Stimulated activated naive CD8-positive, alpha-beta T cell treated with anti-CD3 and anti-CD28 coated beads, Interleukin-15, Interleukin-2, amounts not matched to agents 100 U/mL and 50 U/mL, for 24 hours (primary cell): Measurements from ENCODE around the gene GBX1.
A peak's percentile ranks its signal among the peaks of the same experiment; 100 is the strongest.

Experiments
- ATAC-seq: fragments of 150-1000 bp; cut with Tn5 transposase; one replicate; pipeline ENCODE4 v1.10.0; 2021
- DNase-seq: peaks from one replicate; pipeline ENCODE4 v3.0.0; 2021

The GBX1 gene

DNA sequence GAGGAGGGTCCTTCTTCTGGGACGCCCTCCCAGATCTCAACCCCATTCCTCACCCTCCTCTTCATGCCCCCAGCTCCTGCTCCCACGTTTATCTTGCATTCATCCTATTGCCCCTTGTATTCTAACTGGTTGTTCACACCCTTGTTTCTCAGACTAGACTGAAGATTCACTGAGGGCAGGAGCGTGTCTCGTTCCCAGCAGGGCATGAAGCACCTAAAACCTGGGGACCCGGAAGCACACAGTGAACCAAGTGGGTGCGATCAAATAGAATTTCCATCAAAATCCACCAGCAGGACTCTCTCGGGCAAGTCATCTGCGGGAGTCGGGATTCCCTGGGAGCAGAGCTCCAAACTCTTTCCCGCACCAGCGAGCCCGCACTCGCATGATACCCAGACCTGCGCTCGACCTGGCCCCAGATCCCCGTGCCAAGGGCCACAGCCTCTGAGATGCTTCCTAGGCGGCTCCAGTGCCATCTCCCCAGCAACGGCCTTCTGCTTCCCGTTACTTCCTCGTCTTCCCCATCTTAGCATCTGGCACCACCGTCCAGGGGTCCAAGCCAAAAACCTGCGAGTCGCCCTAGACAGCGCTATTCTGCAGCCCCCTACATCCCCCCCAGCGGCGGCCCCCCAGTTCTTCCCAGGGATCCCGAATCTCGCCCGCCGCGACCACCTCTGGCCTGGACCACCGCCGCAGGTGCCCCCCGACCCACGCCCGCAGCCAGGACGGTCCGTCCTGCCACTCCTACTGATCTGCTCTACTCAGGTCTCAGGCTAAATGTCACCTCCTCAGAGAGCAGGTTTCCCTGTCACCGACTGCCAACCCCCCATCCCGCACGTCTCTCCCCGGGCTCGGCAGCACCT is 6.1 kb upstream of the GBX1 start:
- ATAC-seq (no peak), DNase-seq (no peak)

DNA sequence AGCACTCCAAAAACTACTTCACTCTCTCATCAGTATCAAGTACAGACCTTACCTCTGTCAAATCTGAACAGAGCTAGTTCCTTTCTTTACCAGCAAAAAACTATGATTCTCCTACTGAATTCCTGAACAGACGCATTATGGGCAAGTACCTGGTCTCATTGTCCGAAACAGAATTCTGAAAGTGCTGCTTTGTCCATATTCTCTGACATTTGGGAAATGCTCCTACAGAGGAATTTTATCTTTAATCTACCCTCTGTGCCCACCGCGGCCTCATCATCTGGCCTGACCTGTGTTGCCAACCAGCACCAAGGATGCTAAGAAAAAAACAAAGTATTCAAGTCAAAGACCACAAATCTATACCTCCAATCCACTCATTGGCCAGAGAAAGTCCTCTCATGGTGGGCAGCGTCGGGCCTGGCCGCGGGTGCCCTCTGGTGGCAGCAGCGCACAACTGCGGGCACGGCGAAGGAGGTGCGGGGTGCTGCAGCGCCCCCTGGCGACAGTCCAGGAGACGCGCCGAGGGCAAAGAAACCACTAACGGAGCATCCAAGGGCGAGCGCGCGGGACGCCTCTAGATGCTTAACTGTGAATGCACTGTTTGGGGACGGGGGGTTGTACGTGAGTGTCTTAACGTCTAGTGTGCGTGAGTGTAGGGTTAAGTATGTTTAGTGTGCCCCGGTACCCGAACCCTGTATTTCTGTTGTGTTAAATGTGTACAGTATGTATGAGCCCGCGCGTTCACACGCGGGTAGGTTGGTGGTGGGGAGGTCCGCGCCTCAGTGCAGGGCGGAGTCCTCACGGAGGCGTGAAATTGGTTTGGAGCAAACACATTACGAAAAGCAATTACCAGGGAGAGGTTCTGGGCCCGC is 5.0 kb upstream of the GBX1 start:
- ATAC-seq (peak; percentile 77), DNase-seq (peak; percentile 87)

DNA sequence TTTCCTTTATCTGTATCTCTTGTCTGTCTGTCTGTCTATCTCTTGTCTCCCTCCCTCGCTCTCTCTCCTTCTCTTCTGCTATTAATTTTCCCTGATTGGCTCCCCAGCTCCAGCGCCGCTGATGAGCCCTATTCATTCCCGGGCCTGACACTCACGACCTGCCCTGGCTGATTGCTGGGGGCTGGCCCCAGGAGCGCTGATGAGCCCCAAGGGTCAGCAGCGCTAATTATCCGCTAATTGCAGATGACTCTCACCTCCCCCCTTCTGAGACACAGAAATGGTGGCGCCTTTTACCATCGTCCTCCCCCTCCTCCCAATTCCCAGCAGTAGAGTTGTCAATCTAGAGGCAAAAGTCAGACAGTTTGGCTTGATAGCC is 1.3 kb upstream of the GBX1 start:
- ATAC-seq (no peak), DNase-seq (no peak)

DNA sequence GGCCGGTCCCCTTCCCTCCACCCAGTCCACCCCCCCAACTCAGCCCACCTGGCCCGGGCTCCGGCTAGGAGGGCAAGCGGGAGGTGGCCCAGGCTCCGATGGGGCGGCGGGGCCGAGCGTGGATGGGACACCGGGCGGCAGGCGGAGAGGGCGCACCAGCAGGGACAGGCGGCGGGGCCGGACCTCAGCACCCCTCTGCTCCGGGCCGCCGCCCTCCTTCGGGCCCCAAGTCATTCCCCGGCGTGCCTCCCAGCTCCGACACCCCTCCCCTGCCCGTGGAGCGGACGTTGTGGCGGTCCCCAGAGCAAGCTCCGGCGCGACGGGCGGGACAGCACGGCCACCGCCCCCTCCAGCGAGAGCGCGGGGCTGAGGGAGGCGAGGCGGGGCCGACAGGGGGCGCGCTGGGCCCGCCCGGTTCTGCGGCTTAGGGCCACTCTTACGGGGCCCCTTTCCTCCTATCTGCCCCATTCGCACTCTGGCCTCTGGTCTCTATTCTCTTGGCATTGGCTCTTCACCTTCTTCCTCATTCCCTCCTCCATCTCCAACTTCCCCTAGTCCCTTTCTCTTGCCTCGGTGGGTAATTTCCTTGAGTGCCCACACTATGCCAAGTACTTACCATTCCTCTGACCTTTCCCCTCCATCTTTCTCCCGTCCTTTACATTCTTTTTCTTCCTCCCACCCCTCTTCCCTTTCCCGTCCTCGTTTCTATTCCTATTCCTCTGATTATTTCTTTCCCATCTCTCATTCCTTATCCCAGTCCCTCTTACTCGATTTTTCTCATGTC is 701 bp upstream of the GBX1 start:
- peak; percentile 82 for ATAC-seq
- DNase-seq: peak; percentile 78

DNA sequence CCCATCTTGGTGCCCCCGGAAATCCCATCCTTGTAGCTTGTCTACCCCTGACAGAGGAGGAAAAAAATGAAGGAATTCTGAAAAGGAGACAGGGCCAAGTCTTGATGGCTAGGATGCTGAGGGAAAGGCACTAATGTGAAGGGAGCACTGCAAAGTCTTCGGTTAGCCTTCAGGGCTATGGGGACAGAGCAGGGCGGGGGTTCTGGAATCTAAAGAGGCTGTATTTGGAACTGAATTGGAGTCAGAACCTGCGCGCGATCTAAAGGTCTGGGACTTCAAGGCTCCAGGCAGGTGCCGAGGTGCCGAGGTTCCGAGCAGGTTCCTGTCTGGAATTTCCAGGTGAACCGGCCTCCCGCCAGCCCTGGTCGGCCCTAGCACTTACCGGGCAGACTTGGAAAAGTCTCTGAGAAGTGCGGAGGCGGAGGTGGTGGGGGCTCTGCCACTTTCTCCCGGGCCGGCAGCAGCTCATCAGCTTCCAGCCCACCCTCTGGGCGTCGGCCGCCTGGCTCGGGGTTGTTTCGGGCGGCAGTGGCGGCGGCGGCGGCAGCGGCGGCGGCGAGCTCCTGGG is 781 bp downstream of the GBX1 start:
- DNase-seq (no peak), ATAC-seq (no peak)

DNA sequence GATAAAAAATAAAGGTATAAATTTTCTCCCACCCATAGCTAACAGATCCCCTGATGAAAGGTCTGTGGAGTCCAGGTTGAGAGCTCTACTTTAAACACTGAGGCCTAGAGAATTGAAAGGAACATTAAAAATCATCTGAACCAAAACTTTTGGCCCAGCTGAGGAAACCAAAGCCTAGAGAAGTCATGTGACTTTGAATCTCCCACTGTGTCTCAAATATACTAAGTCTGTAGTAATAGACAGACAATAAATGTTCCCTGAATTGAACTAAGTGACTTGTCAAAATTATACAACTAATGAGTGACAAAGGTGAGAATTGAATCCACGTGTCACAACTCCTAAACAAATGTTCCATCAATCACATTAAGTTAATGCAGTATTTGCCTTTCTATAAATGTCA is 5.7 kb downstream of the GBX1 start:
- ATAC-seq: no peak

DNA sequence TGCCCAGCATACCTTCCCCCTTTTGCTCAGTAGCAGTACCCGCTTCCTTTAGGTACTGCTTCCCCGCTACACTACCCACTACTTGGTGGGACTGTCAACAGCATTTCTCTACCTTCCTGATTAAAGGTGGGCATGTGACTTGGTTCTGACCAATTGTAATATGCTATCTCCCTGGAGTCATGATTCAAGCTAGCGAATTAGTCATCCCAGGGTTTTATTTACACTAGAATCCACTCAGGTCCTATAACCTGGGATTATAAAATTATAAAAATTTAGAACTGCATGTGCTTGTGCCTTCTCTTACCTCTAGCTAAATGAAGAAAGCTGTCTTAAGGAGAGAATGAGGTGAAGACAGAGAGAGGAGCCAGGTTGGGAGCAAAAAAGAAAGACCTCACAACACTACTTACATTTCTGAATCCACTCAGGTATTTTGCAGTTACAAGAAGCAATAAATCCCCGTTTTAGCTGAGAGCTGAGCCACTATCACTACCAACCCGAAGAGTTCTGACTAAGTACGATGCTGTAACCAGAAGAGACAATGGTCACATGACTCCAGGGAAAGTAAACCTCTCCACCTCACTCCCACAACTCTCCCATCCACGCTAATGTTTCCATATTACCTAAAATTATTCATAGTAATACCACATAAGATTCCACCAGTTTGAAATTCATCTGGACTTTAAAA is 9.7 kb downstream of the GBX1 start:
- ATAC-seq: no peak
- no peak for DNase-seq

More for the DNA sequence above, 5.7 kb downstream of the GBX1 start:
- DNase-seq: no peak

DNA sequence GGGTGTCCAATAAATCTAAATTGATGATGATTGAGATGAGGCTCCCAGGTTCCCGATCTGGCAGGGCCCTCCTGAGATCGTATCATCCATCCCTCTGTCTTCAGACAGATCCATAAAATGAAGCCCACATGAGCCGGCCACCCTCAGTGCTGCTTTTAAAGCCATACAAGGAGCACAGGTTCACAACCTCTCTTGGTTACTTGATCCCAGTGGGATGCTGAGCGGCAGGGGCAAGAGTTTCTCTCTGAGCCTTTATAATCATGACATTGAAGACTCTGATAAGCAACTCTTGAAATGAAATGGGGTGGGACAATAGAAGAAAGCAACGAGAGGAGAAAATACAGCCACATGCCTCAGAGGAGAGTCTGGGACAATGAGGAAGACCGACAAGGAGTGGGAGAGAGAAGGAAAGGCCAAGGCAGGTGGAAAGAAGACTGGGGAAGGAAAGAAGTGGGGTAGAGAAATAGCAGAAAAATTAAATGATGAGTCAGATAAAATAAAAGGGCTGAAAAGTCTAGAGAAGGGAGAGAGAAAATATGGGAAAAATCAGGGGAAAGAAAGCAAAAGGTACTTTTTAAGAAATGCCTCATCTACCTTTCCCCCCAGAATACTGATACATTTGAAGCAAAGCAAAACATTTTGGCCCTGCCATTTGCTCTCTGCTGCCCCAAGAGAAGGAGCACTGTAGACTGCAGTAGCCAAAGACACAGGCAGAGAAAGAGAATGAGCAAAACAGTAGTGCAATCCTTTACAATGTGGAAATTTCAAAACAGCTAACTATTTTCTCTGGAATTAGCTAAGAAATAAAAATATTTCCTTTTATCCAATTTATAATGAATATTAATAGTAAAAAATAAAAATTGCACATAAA is 14.6 kb downstream of the GBX1 start:
- no peak for DNase-seq
- ATAC-seq: no peak

DNA sequence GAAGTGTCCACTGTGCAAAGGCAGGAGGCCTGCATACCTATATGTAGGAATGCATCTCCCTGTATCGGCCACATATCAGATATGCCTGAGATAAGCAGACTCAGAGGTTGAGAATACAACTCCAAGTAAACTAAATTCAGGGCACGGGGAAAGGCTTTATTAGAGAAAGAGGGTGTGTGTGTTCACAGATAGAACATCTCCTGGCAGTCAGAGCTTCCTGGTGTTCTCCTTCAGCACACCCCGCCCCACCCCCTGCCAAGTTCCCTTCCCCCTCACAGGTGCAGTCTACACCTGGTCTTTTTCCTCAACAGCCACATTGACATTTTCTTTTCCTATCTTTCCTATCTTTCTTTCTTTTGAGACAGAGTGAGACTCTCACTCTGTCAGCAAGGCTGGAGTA is 17.1 kb downstream of the GBX1 start:
- ATAC-seq (no peak), DNase-seq (no peak)

DNA sequence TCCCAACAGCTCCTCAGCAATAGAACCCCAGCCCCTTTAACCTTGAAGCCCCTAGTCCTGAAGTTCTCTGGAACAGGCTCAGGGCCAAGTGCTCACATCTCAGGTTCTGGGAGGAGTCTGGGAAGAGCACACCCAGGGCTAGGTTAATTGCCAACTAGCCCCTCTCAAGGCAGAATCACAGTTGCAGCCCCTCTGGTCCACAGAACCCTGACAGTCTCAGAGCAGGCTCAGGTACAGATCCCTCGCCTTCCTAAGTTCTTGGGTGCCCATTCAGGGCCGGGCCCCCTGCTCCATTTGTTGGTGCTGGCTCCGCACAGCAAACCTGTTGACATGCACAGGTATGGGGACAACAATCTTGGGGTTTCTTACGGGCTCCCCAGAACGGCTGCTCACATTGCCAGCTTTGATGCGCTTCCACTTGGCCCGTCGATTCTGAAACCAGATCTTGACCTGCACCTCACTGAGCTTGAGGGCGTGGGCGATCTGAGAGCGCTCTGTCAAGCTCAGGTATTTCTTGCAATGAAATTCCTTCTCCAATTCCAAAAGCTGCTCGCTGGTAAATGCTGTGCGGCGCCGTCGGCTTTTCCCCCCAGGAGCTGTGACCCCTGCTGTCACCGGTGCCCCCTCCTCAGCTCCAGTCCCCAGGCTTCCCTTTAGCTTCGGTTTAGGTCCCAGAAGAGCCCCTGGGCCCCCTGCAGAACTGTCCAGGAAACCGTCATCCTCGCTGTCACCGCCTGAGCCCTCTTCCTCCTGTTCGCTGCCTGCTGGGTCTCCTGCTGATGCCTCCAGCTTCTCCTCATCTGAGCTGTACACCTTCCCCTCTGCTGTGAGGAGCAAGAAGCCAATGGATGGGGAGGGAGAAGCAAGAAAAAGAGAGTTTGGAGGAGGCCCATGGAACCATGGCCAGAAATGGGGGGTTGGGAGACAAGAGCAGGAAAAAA is 18.9 kb downstream of the GBX1 start:
- DNase-seq (no peak), ATAC-seq (no peak)

DNA sequence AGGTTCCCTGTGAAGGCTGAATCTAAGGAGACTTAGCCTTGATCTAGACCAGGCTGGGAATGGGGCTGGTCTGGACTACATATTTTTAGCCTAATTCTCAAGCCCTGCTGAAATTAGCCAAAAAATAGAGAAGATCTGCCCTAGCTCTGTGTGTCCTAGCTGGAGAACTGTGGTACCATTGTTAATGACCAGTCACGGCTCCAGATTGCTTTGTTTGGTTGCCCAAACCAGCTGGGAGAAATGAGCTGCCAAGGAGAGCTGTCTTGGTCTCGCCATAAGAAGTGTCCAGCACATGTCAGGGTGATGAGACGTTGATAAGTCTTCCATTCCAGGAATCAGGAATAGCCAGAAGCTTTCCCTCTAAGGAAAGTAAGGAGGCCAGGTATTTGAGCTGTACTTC is 20.7 kb downstream of the GBX1 start:
- no peak for ATAC-seq

DNA sequence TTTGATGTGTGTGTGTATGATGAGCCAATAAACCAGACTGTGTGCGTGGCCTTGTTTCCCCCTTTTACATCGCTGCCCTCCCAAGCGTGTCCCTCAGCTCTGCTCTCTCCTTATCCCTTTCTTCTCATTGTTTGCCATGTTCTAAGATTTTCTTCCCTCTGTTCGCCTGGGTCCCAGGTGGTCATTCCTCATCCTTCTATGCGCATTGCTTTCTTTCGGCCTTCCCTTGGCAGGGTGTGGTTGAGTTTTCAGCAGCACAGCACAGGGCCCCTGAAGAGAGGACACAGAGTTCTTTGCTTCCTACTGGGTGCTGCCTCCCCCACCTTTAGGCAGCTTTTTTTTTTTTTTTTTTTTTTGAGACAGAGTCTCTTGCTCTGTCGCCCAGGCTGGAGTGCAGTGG is 23.1 kb downstream of the GBX1 start:
- no peak for ATAC-seq
- no peak for DNase-seq

More for the DNA sequence above, 20.7 kb downstream of the GBX1 start:
- DNase-seq: no peak

DNA sequence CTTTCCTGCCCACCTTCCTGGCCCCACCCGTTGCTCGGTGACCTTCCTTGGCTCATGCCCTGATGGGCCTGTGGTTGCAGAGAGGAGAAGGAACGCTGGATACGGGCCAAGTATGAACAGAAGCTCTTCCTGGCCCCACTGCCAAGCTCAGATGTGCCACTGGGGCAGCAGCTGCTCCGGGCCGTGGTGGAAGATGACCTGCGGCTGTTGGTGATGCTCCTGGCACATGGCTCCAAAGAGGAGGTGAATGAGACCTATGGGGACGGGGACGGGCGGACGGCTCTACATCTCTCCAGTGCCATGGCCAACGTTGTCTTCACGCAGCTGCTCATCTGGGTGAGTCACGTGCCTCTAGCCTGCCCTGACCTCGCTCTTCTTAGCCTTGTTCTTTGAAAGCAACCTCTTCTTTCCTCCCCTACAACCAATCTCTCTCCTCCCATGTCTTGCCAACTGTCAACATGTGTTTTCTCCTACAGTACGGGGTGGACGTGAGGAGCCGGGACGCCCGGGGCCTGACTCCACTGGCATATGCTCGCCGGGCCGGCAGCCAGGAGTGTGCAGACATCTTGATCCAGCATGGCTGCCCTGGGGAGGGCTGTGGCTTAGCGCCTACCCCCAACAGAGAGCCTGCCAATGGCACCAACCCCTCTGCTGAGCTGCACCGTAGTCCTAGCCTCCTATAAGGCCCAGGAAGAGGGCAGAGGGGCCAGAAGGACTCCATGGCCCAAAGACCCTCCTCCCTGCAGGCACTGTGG is 24.1 kb downstream of the GBX1 start:
- ATAC-seq: no peak
- DNase-seq: no peak

DNA sequence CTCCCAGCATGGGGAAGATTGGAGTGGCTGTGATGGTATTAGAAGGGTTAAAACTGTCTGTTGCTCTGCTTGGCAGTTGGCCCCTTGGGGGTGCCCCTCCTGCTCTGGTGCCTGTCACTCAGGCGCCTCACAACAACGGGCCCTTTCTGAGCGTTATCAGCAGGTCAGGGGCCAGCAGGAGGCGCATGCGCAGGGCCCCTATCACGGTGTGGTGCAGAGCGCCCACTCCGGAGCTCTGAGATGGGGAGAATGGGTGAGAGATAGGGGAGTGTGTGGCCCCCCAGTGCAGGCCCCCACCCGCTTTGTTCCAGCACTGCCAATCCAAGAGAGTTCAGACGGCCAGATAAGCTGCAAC is 24.8 kb downstream of the GBX1 start:
- ATAC-seq: no peak

DNA sequence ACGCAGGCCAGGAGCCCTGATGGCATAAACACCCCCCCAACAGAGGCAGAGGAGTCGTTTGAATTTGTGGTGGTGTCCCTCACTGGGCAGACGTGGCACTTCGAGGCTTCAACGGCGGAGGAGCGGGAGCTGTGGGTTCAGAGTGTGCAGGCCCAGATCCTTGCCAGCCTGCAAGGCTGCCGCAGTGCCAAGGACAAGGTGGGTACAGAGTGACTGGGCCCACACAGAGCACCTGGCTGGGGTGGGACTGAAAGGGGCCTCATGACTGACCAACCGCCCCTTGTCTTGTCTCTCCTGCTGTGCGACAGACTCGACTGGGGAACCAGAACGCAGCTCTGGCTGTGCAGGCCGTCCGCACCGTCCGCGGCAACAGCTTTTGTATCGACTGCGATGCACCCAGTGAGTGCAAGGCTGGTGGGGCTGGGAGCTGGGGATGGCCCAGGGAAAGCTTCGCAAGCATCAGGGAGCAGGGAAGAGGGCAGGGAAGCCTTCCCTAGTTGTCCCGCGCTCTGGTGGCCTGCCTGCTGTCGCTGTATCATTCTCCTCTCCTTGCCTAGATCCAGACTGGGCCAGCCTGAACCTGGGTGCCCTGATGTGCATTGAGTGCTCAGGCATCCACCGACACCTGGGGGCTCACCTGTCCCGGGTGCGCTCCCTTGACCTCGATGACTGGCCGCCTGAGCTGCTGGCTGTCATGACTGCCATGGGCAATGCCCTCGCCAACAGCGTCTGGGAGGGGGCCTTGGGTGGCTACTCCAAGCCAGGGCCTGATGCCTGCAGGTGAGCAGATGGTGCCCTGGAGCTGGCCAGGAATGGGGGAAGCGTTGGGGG is 25.4 kb downstream of the GBX1 start:
- DNase-seq (no peak), ATAC-seq (peak; percentile 8)

More for the DNA sequence above, 24.8 kb downstream of the GBX1 start:
- DNase-seq: no peak

DNA sequence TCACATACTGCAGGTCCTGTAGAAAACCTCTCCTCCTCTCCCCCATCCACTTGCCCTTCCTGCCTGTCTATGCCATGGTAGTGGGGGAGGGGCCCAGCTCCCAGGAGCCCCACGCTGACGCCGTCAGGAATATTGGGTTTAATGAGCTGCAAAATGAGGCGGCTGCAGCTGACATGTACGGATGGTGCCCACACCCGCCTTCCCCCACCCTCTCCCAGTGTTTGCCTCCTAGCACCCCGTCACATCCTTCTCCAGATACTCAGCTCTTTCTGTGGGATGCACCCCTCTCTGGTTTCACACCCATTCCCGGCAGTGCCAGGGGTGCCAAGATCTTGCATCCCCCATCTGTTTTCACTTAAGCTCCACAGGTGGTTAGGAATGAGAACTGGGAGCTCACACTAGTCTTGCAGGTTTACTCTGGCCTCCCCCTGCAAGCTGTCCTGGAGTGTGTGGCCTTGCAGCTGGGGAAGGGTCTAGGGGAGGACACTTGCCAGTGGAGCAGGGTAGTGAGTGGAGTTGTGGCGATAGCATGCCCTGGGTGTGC is 26.1 kb downstream of the GBX1 start:
- DNase-seq (no peak), ATAC-seq (no peak)

DNA sequence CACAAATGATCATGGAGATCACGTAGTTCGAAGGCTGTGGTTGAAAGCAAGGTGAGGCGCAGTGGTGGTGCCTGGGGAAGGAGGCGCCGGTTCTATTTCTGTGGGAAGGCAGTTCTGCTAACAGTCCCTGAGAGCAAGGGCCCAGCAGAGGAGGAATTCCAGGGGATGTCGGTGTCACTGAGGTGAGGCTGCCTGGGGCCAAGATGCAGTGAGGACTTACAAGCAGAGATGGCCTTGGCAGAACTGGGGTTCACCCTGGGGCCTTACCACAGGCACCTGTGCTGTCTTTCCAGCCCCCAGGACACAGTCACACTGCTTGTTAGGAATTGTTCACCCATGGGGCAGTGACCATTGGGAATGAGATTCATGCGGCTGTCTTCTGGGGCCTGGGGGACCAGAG is 26.7 kb downstream of the GBX1 start:
- no peak for DNase-seq
- ATAC-seq: no peak

DNA sequence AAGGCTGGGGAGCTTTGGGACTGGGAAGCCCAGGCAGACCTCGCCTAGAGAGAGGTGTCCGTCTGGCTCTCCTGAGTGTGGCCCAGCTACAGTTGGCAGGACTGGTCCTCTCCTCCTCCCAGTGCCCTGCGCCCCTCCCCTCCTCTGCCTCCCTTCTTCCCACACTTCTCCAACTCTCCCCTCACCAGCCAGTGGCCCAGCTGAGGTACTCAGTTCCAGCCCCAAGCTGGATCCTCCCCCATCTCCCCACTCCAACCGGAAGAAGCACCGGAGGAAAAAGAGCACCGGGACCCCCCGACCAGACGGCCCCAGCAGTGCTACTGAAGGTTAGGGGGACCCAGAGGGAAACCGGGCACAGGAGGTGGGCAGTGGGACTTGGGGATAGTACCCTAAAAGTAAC is 27.7 kb downstream of the GBX1 start:
- ATAC-seq: no peak
- no peak for DNase-seq
